ENCODE data around the gene OSBPL3.
"Not testable (repeated sequence)": the region's sequence is repeated elsewhere in the genome, so short reads cannot be mapped to it uniquely, and the experiment has no call there.

Gene OSBPL3

DNA sequence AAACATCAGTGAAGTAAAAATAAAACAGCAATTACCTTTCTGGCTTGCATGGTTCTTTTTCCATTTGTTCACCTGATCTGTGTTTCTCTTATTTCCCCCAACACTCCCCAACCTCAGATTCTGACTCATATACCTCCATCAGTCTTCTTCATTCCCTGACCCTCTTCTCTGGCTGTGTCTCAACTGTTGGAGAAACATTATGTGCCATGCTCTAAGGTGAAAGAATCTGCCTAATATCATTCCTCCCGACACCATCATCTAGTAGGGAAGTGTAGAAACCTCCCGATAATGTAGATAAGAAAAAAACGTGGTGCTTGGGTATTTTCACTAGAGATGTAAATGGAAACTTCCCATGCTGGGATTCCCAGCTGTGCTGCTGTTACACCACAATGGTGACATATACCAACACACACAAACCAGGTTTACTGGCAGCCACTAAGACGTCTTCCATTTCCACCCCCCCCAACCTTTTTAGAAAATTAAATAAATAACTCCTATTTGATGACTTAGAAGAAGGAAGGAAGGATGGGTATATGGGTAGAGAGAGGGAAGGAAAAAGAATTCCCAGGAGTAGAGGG lies 63.4 kb downstream of the OSBPL3 start:
- no peak for DNase-seq

DNA sequence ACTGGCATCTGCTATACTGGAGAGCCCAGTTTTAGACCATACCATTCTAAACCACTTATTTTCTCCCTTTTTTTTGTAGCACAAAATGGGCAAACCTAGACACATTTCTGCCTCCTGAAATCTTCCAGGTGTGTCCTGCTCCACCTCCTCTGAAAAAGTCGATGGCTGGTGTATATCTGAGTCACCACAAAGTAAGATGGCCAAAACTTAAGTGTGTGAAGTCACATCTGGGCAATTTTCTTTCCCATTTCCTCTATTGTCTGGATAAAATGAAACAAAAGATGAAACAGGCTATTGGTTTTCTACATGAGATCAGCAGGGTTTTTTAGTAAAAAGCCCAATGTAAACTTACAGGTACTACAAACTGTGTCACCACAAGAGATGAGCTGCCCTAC lies 65.5 kb downstream of the OSBPL3 start:
- DNase-seq: no peak

DNA sequence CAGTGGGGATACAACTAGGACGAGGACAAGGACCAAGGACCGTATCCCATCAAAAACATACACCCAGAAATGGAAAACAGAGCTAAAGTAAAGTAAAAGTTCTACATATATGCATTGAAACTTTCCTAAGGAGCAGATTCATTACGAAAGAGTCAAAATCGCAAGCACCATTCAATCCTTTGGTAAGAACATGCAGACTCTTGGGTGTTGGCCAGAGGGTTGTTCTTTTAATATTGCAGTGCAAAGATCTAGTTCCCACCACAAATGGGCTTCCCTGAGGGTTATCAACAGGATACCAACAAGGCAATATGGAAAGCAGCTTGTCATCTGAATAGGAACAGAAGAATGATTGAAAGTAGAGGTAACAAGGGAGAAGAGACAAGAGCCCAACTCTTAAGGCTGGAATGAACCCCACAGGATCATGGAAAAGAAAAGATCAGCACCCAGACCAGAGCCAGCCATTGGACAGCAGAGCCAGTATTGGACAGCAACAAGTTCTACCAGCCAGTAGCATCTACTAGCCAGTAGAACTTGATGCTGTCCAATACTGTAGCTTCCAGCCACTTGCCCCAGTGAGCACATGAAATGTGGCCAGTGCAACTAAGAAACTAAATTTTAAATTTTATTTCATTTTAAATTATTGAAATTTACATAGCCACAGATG lies 66.0 kb downstream of the OSBPL3 start:
- DNase-seq: no peak

DNA sequence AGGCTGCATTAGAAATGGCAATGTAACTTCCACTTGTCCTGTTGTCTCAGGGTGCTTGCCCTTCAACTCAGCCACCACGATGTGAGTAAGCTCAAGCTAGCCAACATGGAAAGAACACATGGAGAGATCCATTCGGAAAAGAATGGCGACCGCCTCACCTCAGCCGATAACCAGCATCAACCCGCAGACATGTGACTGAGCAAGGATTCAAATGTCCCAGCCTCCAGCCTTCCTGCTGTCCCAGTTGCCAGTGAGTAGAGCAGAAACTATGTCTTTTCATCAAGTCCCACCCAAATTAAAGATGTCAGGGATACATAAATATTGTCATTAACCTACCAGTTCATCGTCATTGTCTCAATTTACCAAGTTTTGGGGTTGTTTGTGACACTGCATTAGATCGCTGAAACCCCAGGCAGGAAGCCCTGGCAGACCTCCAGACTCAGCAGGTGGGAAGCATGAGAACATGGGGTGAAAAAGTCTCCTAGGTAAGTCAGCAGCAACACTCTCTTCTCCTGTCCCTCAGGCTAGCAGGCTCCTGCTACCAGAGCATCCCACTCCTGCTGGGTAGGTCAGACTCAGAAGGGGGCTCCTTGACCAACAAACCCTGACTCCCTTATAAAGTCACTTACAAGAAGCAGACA lies 67.0 kb downstream of the OSBPL3 start:
- DNase-seq: no peak

DNA sequence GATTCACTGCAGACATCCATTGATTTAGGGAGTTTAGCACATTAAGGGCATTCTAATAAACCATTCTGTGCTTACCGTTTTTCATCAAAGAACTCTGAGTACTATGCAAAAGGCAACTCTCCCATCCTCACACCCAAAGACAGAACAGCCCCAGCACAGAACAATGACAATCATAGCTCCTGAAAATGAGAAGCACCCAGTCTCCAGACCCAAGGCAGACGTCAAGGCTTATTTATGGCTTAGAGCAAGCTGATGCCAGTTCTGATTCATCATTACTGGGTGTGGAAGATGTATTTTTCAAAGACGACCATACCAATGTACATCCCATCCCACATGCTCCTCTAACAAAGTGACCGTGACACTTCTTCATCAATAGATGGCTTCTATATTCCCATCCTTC lies 67.6 kb downstream of the OSBPL3 start:
- DNase-seq: no peak

DNA sequence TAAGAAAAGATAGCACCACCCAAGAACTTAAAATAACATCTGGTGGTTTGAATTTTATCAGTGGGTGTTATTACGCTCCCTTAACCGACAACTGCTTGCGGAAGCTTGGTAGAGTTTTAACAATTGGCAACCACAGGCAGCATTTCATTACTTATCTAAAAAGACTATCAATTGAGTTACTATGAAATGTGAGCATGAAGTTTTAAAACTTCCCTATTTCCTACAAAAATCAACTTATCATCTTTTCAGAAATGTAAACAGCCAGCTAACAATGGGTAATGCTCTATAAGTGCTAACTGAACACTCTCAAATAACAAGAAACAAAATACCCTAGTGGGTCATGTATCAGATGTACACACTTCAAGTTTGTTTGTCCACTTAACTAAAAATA lies 68.8 kb downstream of the OSBPL3 start:
- no peak for DNase-seq

DNA sequence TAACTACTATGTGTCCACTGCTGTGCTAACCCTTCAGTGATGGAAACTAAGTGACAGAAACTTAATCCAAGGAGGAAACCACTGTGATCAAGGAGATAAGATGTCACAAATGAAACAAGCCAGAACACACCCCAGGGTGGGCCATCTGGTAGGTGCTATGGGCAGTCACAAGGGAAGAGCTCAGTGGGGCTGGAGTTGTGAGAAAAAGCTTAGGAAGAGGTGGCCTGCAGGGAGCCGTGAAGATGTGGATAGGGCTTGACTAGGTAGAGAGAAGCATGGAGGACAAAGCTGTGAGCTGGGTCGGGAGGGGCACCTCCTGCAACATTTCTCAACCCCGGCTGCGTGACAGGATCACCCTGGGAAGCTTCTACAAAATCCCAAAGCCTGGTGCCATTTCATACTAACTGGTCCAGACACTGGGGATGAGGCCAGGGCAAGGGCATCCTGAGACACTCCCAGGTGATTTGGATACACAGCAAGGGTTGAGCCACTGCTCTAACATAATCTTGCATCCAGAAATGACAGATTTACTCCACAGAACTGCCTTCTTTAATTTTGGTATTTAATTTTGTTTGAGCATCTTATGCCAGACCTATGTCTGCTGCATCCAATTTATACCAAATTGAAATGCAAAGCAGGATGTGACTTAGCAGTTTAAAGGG lies 69.3 kb downstream of the OSBPL3 start:
- no peak for DNase-seq

DNA sequence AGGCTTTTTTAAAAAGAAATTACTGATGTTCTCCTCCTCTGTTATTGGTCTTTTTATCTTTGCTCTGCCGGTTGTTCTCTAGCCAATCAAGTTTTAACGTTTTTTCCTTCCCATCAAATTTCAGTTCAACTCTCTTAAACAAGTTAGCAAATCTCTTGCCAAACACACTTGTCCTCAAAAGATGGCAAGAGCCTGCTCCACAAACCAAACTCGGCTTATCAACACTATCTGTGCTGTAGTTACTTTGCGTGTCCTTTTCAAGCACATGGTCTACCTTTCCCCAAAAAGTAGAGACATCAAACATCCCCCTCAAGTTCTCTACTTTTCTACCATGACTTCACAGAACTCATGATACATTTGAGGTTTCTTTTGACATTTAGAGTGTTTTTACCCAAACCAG lies 71.3 kb downstream of the OSBPL3 start:
- no peak for DNase-seq

DNA sequence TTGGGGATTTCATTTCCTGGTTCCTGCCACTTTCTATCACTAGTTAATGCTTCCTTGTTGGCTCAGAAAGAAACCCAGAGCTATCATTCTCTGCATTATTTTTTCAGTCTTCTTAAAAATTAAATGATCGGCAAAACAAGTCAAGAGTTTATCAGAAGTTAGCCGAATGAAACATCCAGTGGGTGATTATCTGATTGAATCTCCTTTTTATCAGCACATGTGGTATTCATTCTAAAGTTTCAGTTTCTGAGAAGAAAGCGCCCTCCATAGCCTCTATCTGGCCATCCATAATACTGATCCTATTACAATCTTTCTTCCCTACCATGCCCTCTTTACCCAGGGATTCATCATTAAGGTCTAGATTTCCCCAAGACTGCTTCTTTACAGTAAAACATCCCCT lies 71.8 kb downstream of the OSBPL3 start:
- no peak for DNase-seq

DNA sequence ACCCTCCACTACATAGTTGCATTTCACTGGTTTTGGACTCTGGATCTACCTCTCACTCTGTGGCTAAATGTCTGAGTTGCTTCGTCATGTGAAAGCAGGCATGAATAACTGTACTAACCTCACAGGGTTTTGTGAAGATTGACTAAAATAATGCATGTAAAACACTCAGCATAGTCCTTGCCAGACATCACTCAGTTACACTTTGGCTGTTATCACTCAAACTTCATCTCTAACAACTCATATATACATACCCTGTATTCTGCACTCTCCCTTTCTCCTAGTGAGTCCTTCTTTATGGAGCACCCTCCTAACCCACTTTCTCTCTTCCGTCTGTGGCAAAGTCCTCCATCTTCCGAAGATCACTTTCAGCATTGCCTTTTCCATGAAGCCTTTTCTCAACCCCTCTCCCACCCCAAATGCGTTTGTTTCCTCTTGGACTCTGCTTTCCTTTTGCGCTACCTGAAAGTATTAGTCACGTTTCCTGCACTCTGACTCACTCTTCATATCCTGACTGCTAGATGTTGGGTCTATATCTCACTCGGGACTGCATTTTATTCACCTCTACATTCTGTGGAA lies 72.6 kb downstream of the OSBPL3 start:
- DNase-seq: peak; percentile 39

DNA sequence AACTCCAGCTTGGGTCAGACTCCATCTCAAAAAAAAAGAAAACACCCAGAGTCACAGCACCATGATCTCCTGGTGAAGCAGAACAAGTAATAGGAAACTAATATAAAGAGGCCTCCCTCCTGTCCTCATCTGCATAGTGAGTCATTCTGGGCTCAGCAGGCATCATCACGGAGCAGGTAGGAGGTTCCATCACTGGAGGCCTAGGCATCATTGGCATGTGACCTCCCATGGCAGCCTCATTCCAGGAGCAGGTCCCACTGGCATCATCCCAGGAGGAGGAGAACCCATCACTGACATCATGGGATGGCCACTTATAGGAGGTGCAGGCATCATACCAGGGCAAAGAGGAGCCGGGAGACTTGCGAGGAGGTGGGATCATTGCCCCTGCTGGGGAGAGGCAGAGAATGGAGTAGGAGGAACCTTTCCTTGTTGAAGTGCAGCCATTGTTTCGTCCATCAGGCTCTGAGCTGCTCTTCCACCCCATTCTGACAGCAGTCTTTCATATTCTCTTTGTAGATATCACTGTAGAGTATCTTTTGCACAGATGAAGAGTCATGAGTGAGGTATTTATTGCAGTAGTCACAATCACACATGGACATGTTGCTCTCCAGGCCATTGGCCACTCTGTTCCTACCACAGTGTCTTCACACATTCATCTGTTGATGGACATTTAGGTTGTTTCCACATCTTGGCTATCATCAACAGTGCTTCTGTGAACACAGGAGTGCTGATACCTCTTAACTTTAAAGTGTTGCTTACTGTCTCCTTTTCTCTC lies 73.8 kb downstream of the OSBPL3 start:
- peak; percentile 57 for DNase-seq

DNA sequence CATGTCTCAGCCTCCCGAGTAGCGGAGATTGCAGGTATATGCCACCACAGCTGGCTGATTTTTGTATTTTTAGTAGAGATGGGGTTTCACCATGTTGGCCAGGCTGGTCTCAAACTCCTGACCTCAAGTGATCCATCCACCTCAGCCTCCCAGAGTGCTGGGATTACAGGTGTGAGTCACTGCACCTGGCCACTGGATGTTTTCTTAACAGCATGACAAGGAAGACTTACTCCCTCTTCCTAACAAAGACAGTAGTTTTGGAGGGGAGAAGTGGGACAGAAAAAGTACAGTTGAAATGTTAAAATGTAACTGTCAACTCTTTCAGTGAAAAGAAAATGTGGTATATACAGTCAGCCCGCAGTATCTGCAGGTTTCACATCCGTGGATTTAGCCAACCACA lies 76.0 kb downstream of the OSBPL3 start:
- not testable (repeated sequence) for DNase-seq

DNA sequence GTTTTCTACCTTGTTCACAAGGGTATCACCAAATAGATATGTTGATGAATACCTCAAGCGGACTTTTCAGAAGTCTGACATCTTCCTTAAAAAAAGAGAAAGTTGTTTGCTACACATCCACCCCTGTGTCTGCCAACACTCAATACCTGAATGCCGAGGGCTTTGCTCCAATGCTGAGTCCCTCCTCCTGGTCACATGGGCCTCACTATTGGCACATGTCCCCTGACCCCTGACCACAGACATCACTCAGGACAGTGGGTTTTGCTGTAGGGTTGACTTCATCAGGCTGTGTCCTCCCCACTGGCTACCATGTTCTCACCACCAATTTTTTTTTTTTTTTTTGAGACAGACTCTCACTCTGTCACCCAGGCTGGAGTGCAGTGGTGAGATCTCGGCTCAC lies 76.4 kb downstream of the OSBPL3 start:
- DNase-seq: no peak

DNA sequence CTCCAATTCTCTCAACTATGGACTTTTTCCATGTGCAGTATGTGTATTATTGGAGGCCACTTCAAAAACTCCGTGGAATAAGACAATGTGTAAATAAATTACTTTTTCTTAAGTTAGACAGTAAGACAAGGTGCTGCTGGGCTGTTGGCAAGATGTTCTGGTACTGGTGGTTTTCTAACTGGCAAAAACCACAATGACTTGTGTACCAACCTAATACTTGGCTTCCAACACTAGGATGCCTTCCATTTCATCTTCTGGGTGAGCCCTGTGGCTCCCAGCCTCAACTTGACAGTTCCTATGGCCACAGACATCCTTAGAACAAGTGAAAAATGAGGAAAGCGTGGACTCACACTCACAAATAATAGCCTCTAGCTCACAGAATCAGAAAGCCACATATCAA lies 77.0 kb downstream of the OSBPL3 start:
- DNase-seq: no peak

DNA sequence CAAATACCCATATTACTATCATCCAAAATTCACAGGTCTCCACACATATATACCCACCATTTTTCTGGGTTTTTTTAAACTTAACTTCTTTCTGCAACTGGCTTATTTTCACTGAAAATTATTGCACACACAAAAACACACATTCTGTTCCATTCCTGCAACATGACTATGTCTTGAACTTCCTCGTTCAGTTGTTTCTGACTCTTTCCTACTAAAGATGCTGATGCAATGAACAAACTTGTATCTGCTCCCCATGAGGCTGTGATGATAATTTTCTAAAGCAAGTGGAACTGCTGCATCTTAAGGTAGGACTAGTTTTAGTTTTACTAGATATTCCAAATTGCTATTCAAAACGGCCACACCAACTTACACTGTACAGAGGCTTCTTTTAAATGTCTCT lies 77.7 kb downstream of the OSBPL3 start:
- peak; percentile 47 for DNase-seq

DNA sequence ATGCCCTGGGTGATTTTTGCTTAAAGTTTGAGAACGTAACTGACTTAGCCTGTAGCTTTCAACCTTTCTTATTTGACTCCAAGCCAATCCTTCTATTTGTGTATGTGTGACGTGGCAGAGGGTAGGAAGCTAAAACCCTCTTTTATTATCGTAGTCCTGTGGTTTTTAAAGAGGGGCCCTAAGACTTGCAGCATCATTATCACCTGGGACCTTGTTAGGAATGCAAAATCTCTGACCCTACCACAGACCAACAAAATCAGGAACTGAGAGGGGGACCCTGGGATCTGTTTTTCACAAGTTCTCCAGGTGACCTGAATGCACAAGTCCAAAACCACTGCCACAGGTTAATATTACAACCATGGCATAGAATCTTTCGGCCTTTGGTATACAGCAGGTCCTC lies 80.1 kb downstream of the OSBPL3 start:
- DNase-seq: no peak

DNA sequence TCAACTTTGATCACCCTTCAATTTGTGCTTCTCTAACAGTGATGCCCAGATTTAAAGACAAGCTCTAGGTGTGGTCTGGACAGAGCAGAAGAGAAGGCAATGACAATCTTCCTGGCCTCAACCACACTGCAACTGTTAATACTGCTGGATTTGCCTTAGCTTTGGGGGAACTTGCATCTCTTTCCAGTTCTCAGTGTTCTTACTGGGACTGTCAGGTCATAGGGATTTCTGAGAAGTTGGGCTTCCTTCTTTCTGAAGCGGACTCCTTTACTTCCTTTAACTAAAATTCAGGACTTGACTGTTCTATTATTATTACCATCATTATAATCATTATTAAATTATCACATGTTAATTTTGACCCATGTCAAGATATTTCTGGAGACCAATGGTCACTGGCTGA lies 80.8 kb downstream of the OSBPL3 start:
- no peak for DNase-seq

DNA sequence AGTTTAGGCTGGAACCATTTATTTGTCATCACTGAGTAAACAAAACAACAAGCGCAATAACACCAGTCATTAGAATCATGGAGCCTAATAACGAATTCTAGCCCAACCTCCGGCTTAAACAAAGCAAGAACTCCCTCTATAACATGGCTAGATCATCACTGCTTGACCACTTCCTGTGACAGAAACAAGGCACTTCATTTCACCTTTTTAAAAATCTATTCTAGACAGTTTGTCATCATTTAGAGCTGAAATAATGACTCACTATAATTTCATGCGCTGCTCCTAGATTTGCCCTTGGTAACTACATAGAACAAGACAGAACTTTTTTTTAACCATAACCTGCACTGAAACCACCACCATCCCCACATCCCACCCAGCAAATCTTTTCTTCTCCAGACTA lies 81.3 kb downstream of the OSBPL3 start:
- peak; percentile 37 for DNase-seq

DNA sequence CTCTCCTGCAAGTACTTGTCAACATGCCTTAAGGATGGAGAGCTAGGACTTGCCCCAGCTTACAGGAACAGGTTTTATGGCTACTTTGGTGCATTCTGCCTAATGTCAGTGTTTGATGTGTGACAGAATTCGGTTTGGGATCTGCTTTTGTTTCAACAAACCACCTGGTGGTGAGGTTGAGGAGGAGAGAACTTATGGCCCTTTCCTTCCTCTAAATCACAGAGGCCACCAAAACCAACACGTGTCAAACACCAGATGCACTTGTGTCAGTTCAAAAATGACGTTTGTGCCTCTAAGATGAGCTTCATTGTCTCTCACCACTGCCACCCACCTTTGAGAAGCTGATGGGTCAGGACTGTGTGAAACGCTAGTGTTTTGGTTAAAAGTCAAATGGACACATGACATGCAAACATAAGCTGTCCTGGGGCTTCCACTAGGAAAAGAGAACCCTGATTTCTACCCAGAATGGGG lies 83.9 kb downstream of the OSBPL3 start:
- DNase-seq: no peak

DNA sequence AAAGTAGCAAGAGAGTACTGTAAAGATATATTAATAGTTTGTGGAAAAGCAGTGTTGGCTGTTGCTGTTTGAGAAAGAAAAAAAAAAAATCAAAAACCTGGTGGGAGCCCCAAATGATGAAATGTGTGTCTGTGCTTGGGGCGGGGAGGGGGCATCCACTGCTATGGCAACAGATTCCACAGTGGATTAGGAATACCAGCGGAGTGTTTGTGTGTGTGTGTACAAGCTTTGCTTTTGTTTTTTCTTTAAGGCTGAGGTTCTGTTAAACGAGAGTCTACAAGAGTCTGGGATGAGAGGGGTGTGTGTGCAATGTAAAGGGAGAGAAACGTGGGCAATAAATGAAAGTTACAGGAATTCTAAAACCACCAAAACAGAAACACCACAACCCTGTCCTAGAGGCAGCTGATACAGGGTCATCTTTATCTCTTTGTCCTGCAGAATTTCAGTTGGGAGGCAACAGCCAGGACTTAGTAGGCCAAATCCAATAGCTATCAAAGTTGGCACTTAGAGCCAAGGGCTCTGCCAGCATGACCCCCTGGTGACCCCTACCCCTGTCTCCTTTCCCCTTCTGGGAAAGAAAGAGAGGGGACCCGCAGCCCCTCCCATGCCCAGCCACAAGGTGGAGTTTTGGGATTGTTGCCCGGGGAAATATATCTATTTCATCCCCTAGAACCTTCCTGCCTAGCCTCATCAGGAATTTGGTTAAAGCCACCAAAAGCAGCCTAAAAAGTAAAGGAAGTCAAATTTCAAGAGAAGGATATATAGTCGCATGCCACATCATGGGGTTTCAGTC lies 85.4 kb downstream of the OSBPL3 start:
- DNase-seq: no peak

DNA sequence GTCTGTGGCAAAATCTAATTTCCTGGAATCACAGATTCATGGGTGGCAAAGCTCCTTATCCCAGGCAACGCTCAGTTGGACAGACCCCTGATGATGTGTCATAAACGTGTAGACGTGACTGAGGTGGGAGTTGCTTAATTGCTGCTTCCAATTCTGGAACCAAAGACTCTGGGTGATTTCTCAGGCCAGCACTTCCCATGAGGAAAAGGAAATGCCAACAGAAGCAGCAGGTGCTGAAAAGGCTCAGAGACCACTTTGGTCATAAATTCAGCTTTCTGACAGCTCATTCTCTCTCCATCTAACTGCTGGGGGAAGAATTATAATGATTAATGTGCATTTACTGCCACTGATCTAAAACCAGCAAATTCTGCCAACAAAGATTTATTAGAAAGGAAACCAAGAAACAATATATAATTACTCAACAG lies 88.7 kb downstream of the OSBPL3 start:
- no peak for DNase-seq

DNA sequence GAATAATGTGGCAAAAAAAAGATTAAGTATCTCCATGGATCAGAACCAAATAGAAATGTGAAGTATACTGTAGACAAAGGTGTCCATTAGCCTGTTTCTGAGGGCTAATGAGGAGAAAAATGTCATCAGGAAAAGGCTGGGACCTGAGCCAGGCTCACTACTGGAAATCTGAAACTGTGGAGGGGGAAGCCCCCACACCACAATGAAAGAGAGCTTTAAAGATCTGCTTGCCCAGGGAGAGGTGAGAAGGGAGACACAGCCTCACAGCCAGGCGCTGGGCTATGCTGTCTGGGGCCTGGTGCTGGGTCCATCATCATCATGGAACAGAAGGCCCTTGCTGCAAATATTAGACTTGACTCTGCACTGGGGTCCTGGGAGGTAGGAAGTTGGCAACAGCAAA lies 90.4 kb downstream of the OSBPL3 start:
- no peak for DNase-seq
